Activated CD8-positive, alpha-beta T cell treated with anti-CD3 and anti-CD28 coated beads for 36 hours (primary cell): ENCODE results near the gene ATP6V0E1. TPM values are rescaled to one million over a fixed set of nuclear protein-coding genes. Genes with fewer than 3 reads are reported as not detected.

ENCODE experiments used
- ATAC-seq: fragments of 200-7000 bp; cut with Tn5 transposase; one replicate; pipeline ENCODE4 v1.10.0; 2021; ENCODE audit warnings: mild to moderate bottlenecking, moderate library complexity
- CTCF ChIA-PET: fragments of 350-600 bp; sonication (Branson Sonifier 250); formaldehyde crosslinking; loops from one replicate; lab custom pipeline; 2021; ENCODE audit warnings: antibody characterized with exemption; lab: Charles Lee
- POLR2A ChIA-PET: fragments of 350-600 bp; sonication (Branson Sonifier 250); formaldehyde crosslinking; loops from one replicate; lab custom pipeline; 2021; ENCODE audit warnings: antibody characterized with exemption; lab: Charles Lee
- DNase-seq: peaks from one replicate; pipeline ENCODE4 v3.0.0-alpha.2; 2020
- H3K27ac Mint-ChIP-seq: one replicate; pipeline ENCODE4 v1.8.0; 2021; ENCODE audit warnings: mild to moderate bottlenecking, mixed read lengths
- H3K27me3 Mint-ChIP-seq: one replicate; pipeline ENCODE4 v1.8.0; 2021; ENCODE audit warnings: mixed read lengths
- H3K36me3 Mint-ChIP-seq: one replicate; pipeline ENCODE4 v1.8.0; 2021; ENCODE audit warnings: low read depth, mixed read lengths
- H3K4me1 Mint-ChIP-seq: one replicate; pipeline ENCODE4 v1.8.0; 2021; ENCODE audit warnings: low read depth, mixed read lengths
- H3K4me3 Mint-ChIP-seq: one replicate; pipeline ENCODE4 v1.8.0; 2021; ENCODE audit warnings: mild to moderate bottlenecking, moderate library complexity, mixed read lengths
- H3K9me3 Mint-ChIP-seq: one replicate; pipeline ENCODE4 v1.8.0; 2021; ENCODE audit warnings: mixed read lengths
- CTCF ChIP-seq: fragments of 200-600 bp; IDR thresholded peaks from one replicate; pipeline ENCODE4 v1.8.0; 2022; ENCODE audit warnings: antibody characterized with exemption, mild to moderate bottlenecking
- intact Hi-C: fragments of 100-400 bp; cut with micrococcal nuclease; formaldehyde crosslinking; loops from one replicate; pipeline ENCODE4 v1.10.0; 2022
- total RNA-seq, 2 experiments: library from RNA; stranded (reverse); gene quantifications; one replicate each; pipeline ENCODE4 v1.2.3, GENCODE V29; 2021

The ATP6V0E1 gene
- total RNA-seq, 2 experiments from 2014 or later: 68.0 to 79.8 TPM

DNA sequence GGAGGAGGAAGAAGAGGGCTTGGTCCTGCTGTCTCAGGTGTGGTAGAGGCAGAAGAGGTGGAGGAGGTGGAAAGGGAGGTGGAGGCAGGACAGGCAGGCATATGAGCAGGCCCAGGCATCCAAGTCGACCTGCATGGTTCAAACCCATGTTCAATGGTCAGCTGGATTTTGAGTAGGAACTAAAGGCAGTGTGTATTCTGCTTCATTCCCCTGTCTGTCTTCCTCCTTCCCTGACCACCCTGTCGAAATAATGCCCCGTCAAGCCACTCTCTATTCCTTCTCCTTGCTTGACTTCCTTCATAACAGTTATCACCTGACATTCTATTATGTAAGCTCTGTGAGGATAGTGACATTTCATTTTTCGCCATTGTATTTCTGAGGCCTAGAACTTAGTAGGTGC lies 34.8 kb downstream of the ATP6V0E1 start:
- Mint-ChIP-seq H3K4me1 (peaks cover 37% of the 10 kb centered on the region), H3K4me3 (no peak overlapping the region), H3K27ac (peak overlapping the region; percentile 43), H3K9me3 (no peaks in the 10 kb centered on the region), H3K36me3 (peaks cover 28% of the 10 kb centered on the region), H3K27me3 (no peaks in the 10 kb centered on the region)
- ChIA-PET POLR2A (interaction anchor here (0.6 kb wide), 1 partner anchor 81 kb away, joined by 3 read pairs; no protein-coding TSS in a partner anchor), CTCF (interaction anchor here (1.4 to 1.6 kb wide), 2 partner anchors 8 to 17 kb away, joined by 3 to 4 read pairs; no protein-coding TSS in a partner anchor)
- DNase-seq (no peak), ATAC-seq (no peak)
- no peak for TF ChIP-seq CTCF
- intact Hi-C loops: no loop called here

GRCh38 chr5:173020154-173020581 lies 36.6 kb downstream of the ATP6V0E1 start:
- Mint-ChIP-seq H3K4me1 (peaks cover 27% of the 10 kb centered on the region), H3K27ac (peak overlapping the region; percentile 64), H3K36me3 (peaks cover 32% of the 10 kb centered on the region), H3K9me3 (no peaks in the 10 kb centered on the region), H3K4me3 (no peak overlapping the region), H3K27me3 (no peaks in the 10 kb centered on the region)
- no peak for ATAC-seq
- POLR2A ChIA-PET: interaction anchor here (1.0 kb wide), 1 partner anchor 19 kb away, joined by 3 read pairs; no protein-coding TSS in a partner anchor
- CTCF ChIA-PET: no interaction called here
- no peak for TF ChIP-seq CTCF
- intact Hi-C loops: no loop called here
- no peak for DNase-seq

GRCh38 chr5:173020643-173021042 lies 37.1 kb downstream of the ATP6V0E1 start:
- DNase-seq (no peak), ATAC-seq (no peak)
- no peaks in the 10 kb centered on the region for H3K27me3 Mint-ChIP-seq
- intact Hi-C loops: no loop called here
- H3K4me3 Mint-ChIP-seq: no peak overlapping the region
- TF ChIP-seq CTCF: no peak
- CTCF ChIA-PET: interaction anchor here (0.9 kb wide), 1 partner anchor 143 kb away, joined by 3 read pairs; no protein-coding TSS in a partner anchor
- peaks cover 34% of the 10 kb centered on the region for H3K36me3 Mint-ChIP-seq
- POLR2A ChIA-PET: no interaction called here
- no peaks in the 10 kb centered on the region for H3K9me3 Mint-ChIP-seq
- peaks cover 23% of the 10 kb centered on the region for H3K4me1 Mint-ChIP-seq
- H3K27ac Mint-ChIP-seq: no peak overlapping the region

GRCh38 chr5:173025651-173026050 lies 42.1 kb downstream of the ATP6V0E1 start:
- no peak for TF ChIP-seq CTCF
- Mint-ChIP-seq H3K4me3 (no peak overlapping the region), H3K4me1 (no peaks in the 10 kb centered on the region), H3K36me3 (peaks cover 25% of the 10 kb centered on the region), H3K27ac (peak overlapping the region; percentile 12), H3K27me3 (no peaks in the 10 kb centered on the region), H3K9me3 (no peaks in the 10 kb centered on the region)
- ChIA-PET POLR2A (interaction anchor here (0.8 kb wide), 1 partner anchor 32 kb away, joined by 3 read pairs; no protein-coding TSS in a partner anchor), CTCF (interaction anchor here (1.0 to 1.1 kb wide), 2 partner anchors 9 to 15 kb away, joined by 3 to 4 read pairs; no protein-coding TSS in a partner anchor)
- intact Hi-C loops: no loop called here
- ATAC-seq: no peak
- DNase-seq: no peak

DNA sequence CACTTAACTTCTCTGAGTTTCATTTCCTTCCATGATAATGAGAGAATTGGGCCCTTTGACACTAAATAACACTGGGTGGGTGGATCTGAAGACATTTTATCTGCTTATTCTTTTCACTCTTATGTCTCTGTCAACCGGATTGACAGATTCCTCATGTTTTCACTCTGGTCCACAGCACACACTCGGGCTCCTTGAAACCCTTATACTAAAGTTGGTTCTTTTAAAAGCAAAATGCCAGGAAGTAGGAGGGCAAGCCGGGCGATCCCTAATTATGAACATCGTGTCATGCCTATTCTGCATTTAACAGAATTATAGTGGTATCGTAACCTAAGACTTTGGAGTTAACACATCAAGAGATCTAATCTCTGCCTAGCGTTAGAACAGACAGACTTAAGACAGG lies 44.3 kb downstream of the ATP6V0E1 start:
- intact Hi-C loops: no loop called here
- ChIA-PET CTCF (no interaction called here), POLR2A (interaction anchor here (0.7 kb wide), 1 partner anchor 119 kb away, joined by 3 read pairs; no protein-coding TSS in a partner anchor)
- Mint-ChIP-seq H3K27me3 (no peaks in the 10 kb centered on the region), H3K9me3 (no peaks in the 10 kb centered on the region), H3K27ac (peak overlapping the region; percentile 3), H3K36me3 (peaks cover 8% of the 10 kb centered on the region), H3K4me3 (no peak overlapping the region), H3K4me1 (no peaks in the 10 kb centered on the region)
- ATAC-seq: no peak
- DNase-seq: no peak
- no peak for TF ChIP-seq CTCF
